H9 (cell line): ENCODE measurements around the gene CERS6. TPM values are rescaled to one million over a fixed set of nuclear protein-coding genes. Genes with fewer than 3 reads are reported as not detected.
"Not testable (repeated sequence)": the region's sequence is repeated elsewhere in the genome, so short reads cannot be mapped to it uniquely, and the experiment has no call there.

Experiments used
- DNase-seq: peaks from one replicate; pipeline ENCODE4 v3.0.0-alpha.2; 2017
- H2AFZ ChIP-seq: one replicate; pipeline ENCODE4 v1.6.1; 2013; ENCODE audit warnings: mild to moderate bottlenecking, low read length, control low read depth, moderate library complexity
- H2AK5ac ChIP-seq: 2 replicates; pipeline ENCODE4 v1.6.1; 2013; ENCODE audit warnings: low read length, control low read depth, mixed read lengths; ENCODE audit not compliant: insufficient read length
- H2BK120ac ChIP-seq: one replicate; pipeline ENCODE4 v1.6.1; 2013; ENCODE audit warnings: low read depth, mild to moderate bottlenecking, low read length, control low read depth, inconsistent platforms; ENCODE audit not compliant: poor library complexity, severe bottlenecking
- H2BK12ac ChIP-seq: 2 replicates; pipeline ENCODE4 v1.6.1; 2013; ENCODE audit warnings: low read length, control low read depth, mixed read lengths, low read depth; ENCODE audit not compliant: insufficient read length
- H2BK15ac ChIP-seq: 2 replicates; pipeline ENCODE4 v1.6.1; 2013; ENCODE audit warnings: low read depth, low read length, control low read depth
- H2BK20ac ChIP-seq: one replicate; pipeline ENCODE4 v1.6.1; 2013; ENCODE audit warnings: low read depth, mild to moderate bottlenecking, low read length, control low read depth, inconsistent platforms; ENCODE audit not compliant: poor library complexity, severe bottlenecking
- H2BK5ac ChIP-seq: 2 replicates; pipeline ENCODE4 v1.6.1; 2013; ENCODE audit warnings: low read length, control low read depth, mixed read lengths; ENCODE audit not compliant: insufficient read length
- H3K14ac ChIP-seq: 2 replicates; pipeline ENCODE4 v1.6.1; 2013; ENCODE audit warnings: low read length, control low read depth; ENCODE audit not compliant: insufficient read depth
- H3K18ac ChIP-seq: 2 replicates; pipeline ENCODE4 v1.6.1; 2013; ENCODE audit warnings: low read depth, mild to moderate bottlenecking, mixed read lengths, low read length, control low read depth; ENCODE audit not compliant: insufficient read length
- H3K23ac ChIP-seq: 2 replicates; pipeline ENCODE4 v1.6.1; 2013; ENCODE audit warnings: low read length, control low read depth, mixed read lengths, low read depth; ENCODE audit not compliant: insufficient read length
- H3K23me2 ChIP-seq: 2 replicates; pipeline ENCODE4 v1.6.1; 2013; ENCODE audit warnings: low read depth, mild to moderate bottlenecking, mixed read lengths, low read length, control low read depth; ENCODE audit not compliant: insufficient read length, poor library complexity, severe bottlenecking
- H3K27ac ChIP-seq: 2 replicates; pipeline ENCODE4 v1.5.1; 2013; ENCODE audit warnings: low read length, control low read depth, mixed read lengths, low read depth; ENCODE audit not compliant: insufficient read length
- H3K27me3 ChIP-seq: 2 replicates; pipeline ENCODE4 v1.6.1; 2013; ENCODE audit warnings: low read length, control low read depth, inconsistent platforms; ENCODE audit not compliant: insufficient read depth
- H3K4ac ChIP-seq: 2 replicates; pipeline ENCODE4 v1.6.1; 2013; ENCODE audit warnings: low read depth, mild to moderate bottlenecking, control low read depth, inconsistent platforms, low read length, moderate library complexity
- H3K4me1 ChIP-seq: 2 replicates; pipeline ENCODE4 v1.6.1; 2013; ENCODE audit warnings: low read length, control low read depth, inconsistent platforms; ENCODE audit not compliant: insufficient read depth
- H3K4me2 ChIP-seq: 2 replicates; pipeline ENCODE4 v1.6.1; 2013; ENCODE audit warnings: low read length, control low read depth, mixed read lengths; ENCODE audit not compliant: insufficient read length, insufficient read depth
- H3K56ac ChIP-seq: 2 replicates; pipeline ENCODE4 v1.6.1; 2013; ENCODE audit warnings: low read depth, mild to moderate bottlenecking, mixed read lengths, low read length, control low read depth; ENCODE audit not compliant: insufficient read length
- H3K79me1 ChIP-seq: 2 replicates; pipeline ENCODE4 v1.6.1; 2013; ENCODE audit warnings: low read depth, mild to moderate bottlenecking, moderate library complexity, low read length, control low read depth, inconsistent platforms; ENCODE audit not compliant: insufficient read depth, poor library complexity, severe bottlenecking
- H3K79me2 ChIP-seq: 2 replicates; pipeline ENCODE4 v1.6.1; 2013; ENCODE audit warnings: low read length, control low read depth, inconsistent platforms; ENCODE audit not compliant: insufficient read depth
- H3K9ac ChIP-seq: 2 replicates; pipeline ENCODE4 v1.6.1; 2013; ENCODE audit warnings: low read length, control low read depth, mixed read lengths; ENCODE audit not compliant: insufficient read length; ENCODE audit errors: extremely low read depth
- H3K9me3 ChIP-seq: one replicate; pipeline ENCODE4 v1.6.1; 2013; ENCODE audit warnings: low read depth, low read length, inconsistent platforms; ENCODE audit not compliant: control insufficient read depth
- H3T11ph ChIP-seq: one replicate; pipeline ENCODE4 v1.6.1; 2013; ENCODE audit warnings: mild to moderate bottlenecking, low read length, control low read depth, inconsistent platforms
- H4K20me1 ChIP-seq: one replicate; pipeline ENCODE4 v1.6.1; 2013; ENCODE audit not compliant: control insufficient read depth, insufficient read length, insufficient read depth
- H4K5ac ChIP-seq: 2 replicates; pipeline ENCODE4 v1.6.1; 2013; ENCODE audit warnings: low read depth, mild to moderate bottlenecking, mixed read lengths, low read length, control low read depth; ENCODE audit not compliant: insufficient read length
- H4K8ac ChIP-seq: replicated peaks from 2 replicates; pipeline ENCODE4 v1.6.1; 2013; ENCODE audit warnings: low read length, control low read depth, mixed read lengths, low read depth; ENCODE audit not compliant: insufficient read length
- H4K91ac ChIP-seq: 2 replicates; pipeline ENCODE4 v1.6.1; 2013; ENCODE audit warnings: low read depth, mild to moderate bottlenecking, moderate library complexity, mixed read lengths, low read length, control low read depth; ENCODE audit not compliant: insufficient read length
- H3K27ac Mint-ChIP-seq, 3 experiments: 2 replicates in 2 of 3; 3 replicates in 1 of 3; pipeline ENCODE4 v1.8.0; 2020 to 2021; ENCODE audit warnings: mixed read lengths in 3 of 3, mild to moderate bottlenecking in 1 of 3, moderate library complexity in 1 of 3
- H3K27me3 Mint-ChIP-seq: 2 replicates; pipeline ENCODE4 v1.8.0; 2021; ENCODE audit warnings: low read depth, mild to moderate bottlenecking, moderate library complexity, mixed read lengths
- H3K36me3 Mint-ChIP-seq, 3 experiments: 2 replicates in 2 of 3; 3 replicates in 1 of 3; pipeline ENCODE4 v1.8.0; 2020 to 2021; ENCODE audit warnings: low read depth in 3 of 3, mixed read lengths in 3 of 3; ENCODE audit not compliant: insufficient read depth in 1 of 3
- H3K4me1 Mint-ChIP-seq, 2 experiments: 2 replicates each; pipeline ENCODE4 v1.8.0; 2020; ENCODE audit warnings: mixed read lengths in 2 of 2
- H3K4me3 Mint-ChIP-seq, 2 experiments: 2 replicates in 1 of 2; 3 replicates in 1 of 2; pipeline ENCODE4 v1.8.0; 2020 to 2021; ENCODE audit warnings: mild to moderate bottlenecking in 2 of 2, mixed read lengths in 2 of 2, moderate library complexity in 1 of 2
- H3K9me3 Mint-ChIP-seq, 2 experiments: 2 replicates in 1 of 2; 3 replicates in 1 of 2; pipeline ENCODE4 v1.8.0; 2020; ENCODE audit warnings: mild to moderate bottlenecking in 2 of 2, mixed read lengths in 2 of 2, moderate library complexity in 1 of 2
- WGBS: extraction: QIAGEN DNeasy Blood & Tissue Kit; methylation state at CpG from one replicate; pipeline ENCODE4 v1.1.7; 2013; ENCODE audit warnings: missing lambda C conversion rate, low lambda C conversion rate, mixed read lengths; ENCODE audit not compliant: insufficient read length; ENCODE audit errors: extremely low coverage; 5-methylcytosine and 5-hydroxymethylcytosine counted together
- total RNA-seq: library from RNA; stranded (reverse); gene quantifications from 2 replicates; pipeline ENCODE4 v1.2.1, GENCODE V29; 2021

CERS6 gene
- total RNA-seq, 1 experiment from 2014 or later = 17.7 TPM

DNA sequence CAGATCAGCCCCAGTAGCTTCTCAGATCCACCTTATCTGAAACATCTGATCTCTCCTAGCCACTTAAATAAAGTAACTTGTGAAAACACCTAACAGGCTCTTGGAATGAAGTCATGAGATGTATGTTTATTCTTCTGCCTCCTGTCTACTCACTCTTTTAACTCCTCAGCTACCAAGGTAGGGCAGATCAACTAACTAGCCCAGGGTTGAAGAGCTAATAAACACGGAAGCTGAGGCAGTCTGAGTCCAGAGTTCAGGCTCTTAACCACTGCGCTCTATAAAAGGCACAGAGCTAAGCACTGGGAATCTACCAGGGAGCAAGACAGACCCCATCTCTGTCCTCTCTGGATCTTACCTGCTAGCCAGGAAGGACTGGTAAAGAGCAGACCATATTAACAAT is 37.1 kb downstream of the CERS6 start:
- H3K18ac ChIP-seq, H3T11ph ChIP-seq, H3K27me3 Mint-ChIP-seq, H3K56ac ChIP-seq, H3K14ac ChIP-seq, H2BK5ac ChIP-seq, H3K23me2 ChIP-seq, H3K23ac ChIP-seq, H3K27ac ChIP-seq, H2BK20ac ChIP-seq, H3K9me3 ChIP-seq, H2AFZ ChIP-seq, DNase-seq, H3K9me3 Mint-ChIP-seq, H4K5ac ChIP-seq, H4K91ac ChIP-seq, H2BK15ac ChIP-seq, H3K9ac ChIP-seq, H3K4me2 ChIP-seq, H4K20me1 ChIP-seq, H2BK12ac ChIP-seq, H2BK120ac ChIP-seq, H4K8ac ChIP-seq, H3K4me1 ChIP-seq, H3K27me3 ChIP-seq, H3K4me3 Mint-ChIP-seq, H3K79me2 ChIP-seq, H3K79me1 ChIP-seq, H3K4ac ChIP-seq, H2AK5ac ChIP-seq: not testable (repeated sequence)
- Mint-ChIP-seq H3K4me1 (peaks cover 47 to 52% of the 10 kb centered on the region in 2 experiments), H3K36me3 (peaks cover 0 to 16% (median 7%) of the 10 kb centered on the region in 3 experiments; a peak in 5 of 7 replicates), H3K27ac (peak overlapping the region in 1 of 3 experiments; percentile 3; a peak in 2 of 7 replicates)
- WGBS = no CpG with 5 or more reads among the region's 2 CpGs
